Breast epithelium (tissue), 4 donors: Measurements from ENCODE around the gene DECR2. TPM values are rescaled to one million over a fixed set of nuclear protein-coding genes. Genes with fewer than 3 reads are reported as not detected.

Source experiments
- DNase-seq, 2 donors: peaks; one replicate each; pipeline ENCODE4 v3.0.0-alpha.2; 2019; ENCODE audit warnings: low spot score in 2 of 2
- H3K27ac ChIP-seq, 2 donors: fragments of 200-600 bp; sonication (generic) in 1 of 2; one replicate each; pipeline ENCODE4 v1.5.1; 2016 to 2019; ENCODE audit warnings: mild to moderate bottlenecking in 1 of 2
- H3K27me3 ChIP-seq, 2 donors: fragments of 200-600 bp; sonication (generic) in 1 of 2; one replicate each; pipeline versions ENCODE4 v1.5.1 to v1.6.0; 2017 to 2019; ENCODE audit warnings: control low read depth in 1 of 2, mild to moderate bottlenecking in 1 of 2
- H3K36me3 ChIP-seq: fragments of 200-600 bp; one replicate; pipeline ENCODE4 v1.5.1; 2019
- H3K4me1 ChIP-seq, 2 donors: fragments of 200-600 bp; sonication (generic); one replicate each; pipeline ENCODE4 v1.5.1; 2016 to 2019; ENCODE audit warnings: control low read depth in 1 of 2
- H3K4me3 ChIP-seq, 3 donors: fragments of 200-600 bp; sonication (generic); 1 replicate in 2 of 3; 2 replicates in 1 of 3; pipeline ENCODE4 v1.5.1; 2016 to 2019; ENCODE audit warnings: mild to moderate bottlenecking in 3 of 3, moderate library complexity in 2 of 3
- H3K9me3 ChIP-seq, 2 donors: fragments of 200-600 bp; sonication (generic) in 1 of 2; one replicate each; pipeline ENCODE4 v1.5.1; 2016 to 2019; ENCODE audit warnings: control low read depth in 1 of 2
- CTCF ChIP-seq, 3 donors: fragments of 450-650 bp; IDR thresholded peaks; one replicate each; pipeline ENCODE4 v1.5.1; 2016 to 2017; ENCODE audit warnings: antibody characterized with exemption in 3 of 3, mild to moderate bottlenecking in 3 of 3, moderate library complexity in 3 of 3
- POLR2A ChIP-seq: fragments of 450-650 bp; IDR thresholded peaks from one replicate; pipeline ENCODE4 v1.6.1; 2016; ENCODE audit warnings: antibody characterized with exemption, mild to moderate bottlenecking, moderate library complexity
- POLR2AphosphoS5 ChIP-seq, 3 donors: sonication (generic); formaldehyde crosslinking; IDR thresholded peaks; one replicate each; pipeline ENCODE4 v1.6.1; 2017; ENCODE audit warnings: antibody characterized with exemption in 3 of 3
- intact Hi-C: fragments of 100-400 bp; cut with DNase I; formaldehyde crosslinking; loops from one replicate; pipeline ENCODE4 v1.15.1; 2023; ENCODE audit warnings: low total_unique reads
- total RNA-seq, 3 donors: library from RNA; depleted of rRNA; stranded (reverse); fragments of >200 nt; gene quantifications; one replicate each; pipeline ENCODE4 v1.1.0, GENCODE V29; 2016

The DECR2 gene
- total RNA-seq, 3 donors from 2014 or later, result 19.4 to 30.5 (median 28.7) TPM

GRCh38 chr16:392450-393030 lies 9.1 kb upstream of the DECR2 start:
- no peak overlapping the region for H3K4me3 ChIP-seq
- H3K4me1 ChIP-seq, result no peaks in the 10 kb centered on the region
- no peak for TF ChIP-seq POLR2AphosphoS5 (IDR thresholded peaks at IDR 0.05)
- no peak for TF ChIP-seq CTCF (IDR thresholded peaks at IDR 0.05)
- no peak for TF ChIP-seq POLR2A
- H3K27me3 ChIP-seq, result no peaks in the 10 kb centered on the region
- H3K9me3 ChIP-seq, result no peaks in the 10 kb centered on the region
- no peaks in the 10 kb centered on the region for H3K36me3 ChIP-seq
- intact Hi-C loops, result no loop called here
- no peak for DNase-seq
- H3K27ac ChIP-seq, result no peak overlapping the region

- peak overlapping the region; percentile 73 to 91 for H3K27ac ChIP-seq
- H3K9me3 ChIP-seq, result no peaks in the 10 kb centered on the region
- intact Hi-C loops, result no loop called here
- no peak for DNase-seq
- no peaks in the 10 kb centered on the region for H3K27me3 ChIP-seq
- H3K4me1 ChIP-seq, result no peaks in the 10 kb centered on the region
- peak overlapping the region; percentile 56 to 96 (median 72) for H3K4me3 ChIP-seq
- no peaks in the 10 kb centered on the region for H3K36me3 ChIP-seq
- TF ChIP-seq POLR2AphosphoS5 (IDR thresholded peaks at IDR 0.05) (no peak), POLR2A (no peak), CTCF (IDR thresholded peaks at IDR 0.05) (no peak)
Observed at GRCh38 chr16:396199-396598, 5.5 kb upstream of the DECR2 start.

- peak overlapping the region; percentile 56 to 96 (median 72) for H3K4me3 ChIP-seq
- TF ChIP-seq POLR2AphosphoS5 (IDR thresholded peaks at IDR 0.05) (no peak), CTCF (IDR thresholded peaks at IDR 0.05) (no peak), POLR2A (no peak)
- H3K4me1 ChIP-seq, result no peaks in the 10 kb centered on the region
- H3K27ac ChIP-seq, result peak overlapping the region; percentile 73 to 91
- no peak for DNase-seq
- no peaks in the 10 kb centered on the region for H3K27me3 ChIP-seq
- no peaks in the 10 kb centered on the region for H3K36me3 ChIP-seq
- intact Hi-C loops, result no loop called here
- H3K9me3 ChIP-seq, result no peaks in the 10 kb centered on the region
Observed at GRCh38 chr16:396605-397004, 5.1 kb upstream of the DECR2 start.

- H3K27me3 ChIP-seq, result no peaks in the 10 kb centered on the region
- H3K36me3 ChIP-seq, result no peaks in the 10 kb centered on the region
- intact Hi-C loops, result no loop called here
- TF ChIP-seq CTCF (IDR thresholded peaks at IDR 0.05) (no peak), POLR2A (no peak), POLR2AphosphoS5 (IDR thresholded peaks at IDR 0.05) (no peak)
- peak within 1 kb of the TSS; percentile 73 to 91 for H3K27ac ChIP-seq
- no peaks in the 10 kb centered on the region for H3K4me1 ChIP-seq
- no peak for DNase-seq
- H3K4me3 ChIP-seq, result peak within 1 kb of the TSS; percentile 56 to 96 (median 72)
- H3K9me3 ChIP-seq, result no peaks in the 10 kb centered on the region
Observed at GRCh38 chr16:397135-397661, 4.5 kb upstream of the DECR2 start, which contains the start of gene NME4. Gene NME4, plus strand, starts transcription at chr16:397199. Its CDS starts 24 bp downstream, at chr16:397223.

GRCh38 chr16:397736-398332 lies 3.9 kb upstream of the DECR2 start:
- peak; percentile 66 to 80 for DNase-seq
- H3K4me3 ChIP-seq, result peak overlapping the region; percentile 56 to 96 (median 72)
- intact Hi-C loops, result no loop called here
- no peaks in the 10 kb centered on the region for H3K36me3 ChIP-seq
- H3K27me3 ChIP-seq, result no peaks in the 10 kb centered on the region
- peak overlapping the region; percentile 73 to 91 for H3K27ac ChIP-seq
- TF ChIP-seq POLR2AphosphoS5 (IDR thresholded peaks at IDR 0.05) (no peak), POLR2A (no peak), CTCF (IDR thresholded peaks at IDR 0.05) (peak; percentile 51 to 69 (median 58))
- no peaks in the 10 kb centered on the region for H3K4me1 ChIP-seq
- H3K9me3 ChIP-seq, result no peaks in the 10 kb centered on the region
